ENCODE measurements around the gene LGALS7B. TPM values are rescaled to one million over a fixed set of nuclear protein-coding genes. Genes with fewer than 3 reads are reported as not detected.
"Not testable (repeated sequence)": the region's sequence is repeated elsewhere in the genome, so short reads cannot be mapped to it uniquely, and the experiment has no call there.

Gene LGALS7B
- total and polyA plus RNA-seq, 12 donors: 0.33 to 1.0 TPM; not detected in 10

DNA sequence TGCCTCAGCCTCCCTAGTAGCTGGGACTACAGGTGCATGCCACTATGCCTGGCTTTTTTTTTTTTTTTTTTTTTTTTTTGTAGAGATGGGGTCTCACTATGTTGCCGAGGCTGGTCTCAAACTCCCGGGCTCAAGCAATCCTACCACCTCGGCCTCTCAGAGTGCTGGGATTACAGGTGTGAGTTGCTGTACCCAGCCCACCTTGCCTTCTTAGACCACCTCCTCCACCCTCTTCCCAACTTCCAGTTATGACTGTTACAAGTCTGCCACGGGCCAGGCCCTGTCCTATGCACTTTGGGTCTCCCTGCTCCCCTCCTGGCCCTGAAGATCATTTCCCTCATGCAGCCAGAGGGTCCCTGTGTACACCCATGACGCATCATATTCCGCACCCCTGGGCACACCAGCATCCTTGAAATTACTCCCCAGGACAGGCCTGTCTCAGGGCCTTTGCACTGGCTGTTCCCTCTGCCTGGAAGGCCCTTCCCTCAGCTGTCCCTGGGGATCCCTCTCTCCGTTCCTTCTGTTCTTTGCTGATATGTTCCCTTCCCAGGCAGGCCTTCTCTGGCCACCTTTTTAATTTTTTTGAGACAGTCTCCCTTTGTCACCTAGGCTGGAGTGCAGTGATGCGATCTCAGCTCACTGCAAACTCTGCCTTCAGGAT is 20.7 kb downstream of the LGALS7B start:
- no peaks in the 10 kb centered on the region for H3K4me1 ChIP-seq (replicated peaks in 1 of 2)
- 94 to 97% (median 96%) methylated on average over 5 to 8 of the region's 8 CpGs for WGBS, 4 donors
- no peak overlapping the region for H3K4me3 ChIP-seq
- TF ChIP-seq, protein P1, sequence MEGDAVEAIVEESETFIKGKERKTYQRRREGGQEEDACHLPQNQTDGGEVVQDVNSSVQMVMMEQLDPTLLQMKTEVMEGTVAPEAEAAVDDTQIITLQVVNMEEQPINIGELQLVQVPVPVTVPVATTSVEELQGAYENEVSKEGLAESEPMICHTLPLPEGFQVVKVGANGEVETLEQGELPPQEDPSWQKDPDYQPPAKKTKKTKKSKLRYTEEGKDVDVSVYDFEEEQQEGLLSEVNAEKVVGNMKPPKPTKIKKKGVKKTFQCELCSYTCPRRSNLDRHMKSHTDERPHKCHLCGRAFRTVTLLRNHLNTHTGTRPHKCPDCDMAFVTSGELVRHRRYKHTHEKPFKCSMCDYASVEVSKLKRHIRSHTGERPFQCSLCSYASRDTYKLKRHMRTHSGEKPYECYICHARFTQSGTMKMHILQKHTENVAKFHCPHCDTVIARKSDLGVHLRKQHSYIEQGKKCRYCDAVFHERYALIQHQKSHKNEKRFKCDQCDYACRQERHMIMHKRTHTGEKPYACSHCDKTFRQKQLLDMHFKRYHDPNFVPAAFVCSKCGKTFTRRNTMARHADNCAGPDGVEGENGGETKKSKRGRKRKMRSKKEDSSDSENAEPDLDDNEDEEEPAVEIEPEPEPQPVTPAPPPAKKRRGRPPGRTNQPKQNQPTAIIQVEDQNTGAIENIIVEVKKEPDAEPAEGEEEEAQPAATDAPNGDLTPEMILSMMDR (IDR thresholded peaks at IDR 0.05): no peak
- no peak for TF ChIP-seq POLR2A (IDR thresholded peaks at IDR 0.05)
- intact Hi-C loops (cut with DNase I): no loop called here
- H3K36me3 ChIP-seq (replicated peaks in 1 of 2): no peaks in the 10 kb centered on the region
- no peak overlapping the region for H3K27ac ChIP-seq
- H3K9me3 ChIP-seq (replicated peaks in 1 of 3): no peaks in the 10 kb centered on the region
- no peaks in the 10 kb centered on the region for H3K27me3 ChIP-seq
- no peak for DNase-seq

DNA sequence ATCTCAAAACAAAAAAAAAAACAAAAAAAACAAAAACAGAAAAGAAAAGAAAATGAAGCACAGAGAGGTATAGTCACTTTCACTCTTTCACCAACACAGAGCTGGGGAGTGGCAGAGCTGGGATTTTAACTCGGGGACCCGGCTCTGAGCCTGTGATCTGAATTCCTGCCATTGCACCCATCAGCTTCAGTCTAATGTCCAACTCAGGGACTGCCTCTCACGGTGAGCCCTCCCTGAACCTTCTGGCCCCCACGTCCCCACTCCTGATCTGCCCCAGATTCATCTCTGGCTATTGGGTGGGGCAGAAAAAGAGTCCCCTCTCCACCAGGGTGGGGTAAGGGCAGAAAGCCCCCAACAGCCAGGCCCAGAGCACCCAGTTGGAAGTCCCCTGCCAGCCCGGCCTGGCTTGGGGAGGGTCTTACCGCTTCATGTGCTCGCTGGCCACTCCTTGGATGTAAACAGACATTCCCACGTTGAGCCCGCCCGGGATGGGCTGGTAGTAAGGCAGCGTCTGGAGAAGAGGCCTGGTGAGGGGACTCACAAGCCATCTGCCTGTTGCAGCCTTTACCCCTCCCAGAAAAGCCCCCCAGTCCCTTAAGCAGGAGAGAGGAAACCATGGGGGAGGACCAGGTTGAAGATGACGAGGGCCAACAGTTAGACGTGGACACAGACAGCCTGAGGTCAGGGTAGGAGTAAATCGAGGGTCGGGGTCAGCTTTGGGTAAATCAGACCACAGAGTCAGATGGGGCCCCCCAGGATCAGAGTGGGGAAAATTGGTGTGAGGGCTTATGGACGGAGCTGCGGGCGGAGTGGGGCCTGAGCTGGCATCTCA is 23.2 kb downstream of the LGALS7B start:
- DNase-seq: no peak
- Histone ChIP-seq H3K36me3 (replicated peaks in 1 of 2) (peaks cover 0 to 22% of the 10 kb centered on the region in 2 donors), H3K4me3 (no peak overlapping the region), H3K4me1 (replicated peaks in 1 of 2) (no peaks in the 10 kb centered on the region), H3K9me3 (replicated peaks in 1 of 3) (no peaks in the 10 kb centered on the region), H3K27ac (no peak overlapping the region), H3K27me3 (no peaks in the 10 kb centered on the region)
- TF ChIP-seq POLR2A (IDR thresholded peaks at IDR 0.05): no peak
- TF ChIP-seq, protein P1 (IDR thresholded peaks at IDR 0.05): no peak
- intact Hi-C loops (cut with DNase I): no loop called here
- 85 to 89% (median 85%) methylated on average over 18 of the region's 18 CpGs for WGBS, 4 donors

DNA sequence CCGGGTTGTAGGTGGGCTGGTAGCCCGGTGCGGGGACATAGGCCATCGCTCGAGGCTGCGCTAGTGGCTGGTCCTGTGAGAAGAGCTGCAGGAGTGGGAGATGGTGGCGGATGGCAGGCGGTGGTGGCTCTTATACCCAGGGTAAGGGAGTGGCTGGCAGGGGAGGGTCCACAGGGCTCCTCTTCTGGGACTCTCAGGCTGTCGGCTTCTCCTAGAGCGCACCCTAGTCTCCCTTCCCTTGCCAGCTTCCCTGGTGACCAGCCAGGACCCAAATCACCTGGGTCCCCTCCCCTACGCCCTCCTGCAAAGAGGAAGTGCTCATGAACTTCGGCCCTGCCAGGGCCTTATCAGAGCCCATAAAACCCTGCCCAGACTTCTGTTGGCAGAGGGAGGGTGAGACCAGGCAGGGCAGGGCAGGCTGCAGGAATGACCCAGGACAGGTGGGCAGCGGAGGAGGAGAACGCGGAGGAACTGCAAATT is 23.9 kb downstream of the LGALS7B start, which contains the start of gene LGALS4:
Gene LGALS4 (minus strand): TSS at position 105 of the 480 bp plus-strand sequence. CDS start 59 bp downstream, at position 46.
- no peaks in the 10 kb centered on the region for H3K4me1 ChIP-seq (replicated peaks in 1 of 2)
- DNase-seq: no peak
- no peak within 1 kb of the TSS for H3K4me3 ChIP-seq

DNA sequence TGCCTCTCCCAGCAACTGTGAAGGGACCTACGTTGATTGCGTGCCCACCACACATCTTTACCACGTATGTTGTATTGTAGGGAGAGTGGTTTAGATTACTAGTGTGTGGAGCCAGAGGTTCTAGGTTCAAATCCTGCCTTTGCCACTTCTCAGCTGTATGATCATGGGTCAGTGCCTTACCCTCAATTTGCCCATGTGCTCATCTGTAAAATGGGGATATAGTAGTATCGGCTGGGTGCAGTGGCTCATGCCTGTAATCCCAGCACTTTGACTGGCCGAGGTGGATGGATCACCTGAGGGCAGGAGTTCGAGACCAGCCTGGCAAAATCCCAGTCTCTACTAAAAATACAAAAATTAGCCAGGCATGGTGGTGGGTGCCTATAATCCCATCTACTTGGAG is 24.3 kb downstream of the LGALS7B start:
- peaks cover 0 to 33% of the 10 kb centered on the region in 2 donors for H3K36me3 ChIP-seq (replicated peaks in 1 of 2)
- no peaks in the 10 kb centered on the region for H3K9me3 ChIP-seq (replicated peaks in 1 of 3)
- no peak overlapping the region for H3K4me3 ChIP-seq
- no peaks in the 10 kb centered on the region for H3K4me1 ChIP-seq (replicated peaks in 1 of 2)
- H3K27me3 ChIP-seq: no peaks in the 10 kb centered on the region
- intact Hi-C loops (cut with DNase I): no loop called here
- DNase-seq: no peak
- WGBS, 4 donors: 91 to 97% (median 92%) methylated on average over 6 of the region's 6 CpGs
- TF ChIP-seq, protein P1 (IDR thresholded peaks at IDR 0.05): no peak
- TF ChIP-seq POLR2A (IDR thresholded peaks at IDR 0.05): no peak
- H3K27ac ChIP-seq: no peak overlapping the region

More for the DNA sequence above, 23.9 kb downstream of the LGALS7B start, which contains the start of gene LGALS4:
- no peak for TF ChIP-seq POLR2A (IDR thresholded peaks at IDR 0.05)
- TF ChIP-seq, protein P1 (IDR thresholded peaks at IDR 0.05): no peak
- H3K36me3 ChIP-seq (replicated peaks in 1 of 2): peaks cover 0 to 29% of the 10 kb centered on the region in 2 donors
- H3K27ac ChIP-seq: no peak within 1 kb of the TSS
- H3K9me3 ChIP-seq (replicated peaks in 1 of 3): no peaks in the 10 kb centered on the region
- intact Hi-C loops (cut with DNase I): no loop called here
- WGBS, 4 donors: 87 to 93% (median 89%) methylated on average over 6 to 15 of the region's 15 CpGs
- H3K27me3 ChIP-seq: no peaks in the 10 kb centered on the region

DNA sequence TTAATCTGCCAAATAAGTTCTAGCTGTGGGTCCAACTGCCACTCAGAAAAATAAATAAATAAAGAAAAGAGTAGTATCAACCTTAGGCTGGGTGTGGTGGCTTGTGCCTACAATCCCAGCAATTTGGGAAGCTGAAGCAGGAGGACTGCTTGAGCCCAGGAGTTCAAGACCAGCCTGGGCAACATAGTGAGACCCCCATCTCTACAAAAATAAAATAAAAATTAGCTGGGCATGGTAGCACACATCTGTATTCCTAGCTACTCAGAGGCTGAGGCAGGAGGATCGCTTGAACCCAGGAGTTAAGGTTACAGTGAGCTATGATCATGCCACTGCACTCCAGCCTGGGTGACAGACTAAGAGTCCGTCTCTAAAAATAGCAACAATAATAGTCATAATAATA is 24.9 kb downstream of the LGALS7B start:
- H3K27ac ChIP-seq; intact Hi-C loops (cut with DNase I); DNase-seq; H3K4me1 ChIP-seq (replicated peaks in 1 of 2); H3K9me3 ChIP-seq (replicated peaks in 1 of 3); H3K27me3 ChIP-seq; H3K4me3 ChIP-seq: not testable (repeated sequence)
- WGBS, 4 donors: 76 to 88% (median 80%) methylated on average over 2 of the region's 2 CpGs
- H3K36me3 ChIP-seq (replicated peaks in 1 of 2): peaks cover 0 to 34% of the 10 kb centered on the region in 2 donors
